BE2C (cell line): Measurements from ENCODE around the gene CTDSPL.
A peak's percentile ranks its signal among the peaks of the same experiment; 100 is the strongest.

Experiments used
- DNase-seq: peaks from one replicate; pipeline ENCODE4 v3.0.0-alpha.2; 2020
- H3K27me3 ChIP-seq: fragments of 250-450 bp; sonication (Bioruptor Pico); 2 replicates; pipeline ENCODE4 v1.5.1; 2020; ENCODE audit warnings: mild to moderate bottlenecking
- H3K36me3 ChIP-seq: fragments of 250-450 bp; sonication (Bioruptor Pico); 2 replicates; pipeline ENCODE4 v1.5.1; 2020; ENCODE audit warnings: mild to moderate bottlenecking
- H3K4me1 ChIP-seq: fragments of 250-450 bp; sonication (Bioruptor Pico); 2 replicates; pipeline ENCODE4 v1.5.1; 2020
- H3K4me3 ChIP-seq: 2 replicates; pipeline ENCODE4 v1.5.1; 2011; ENCODE audit warnings: low read depth, low read length
- H3K9me3 ChIP-seq: fragments of 250-450 bp; sonication (Bioruptor Pico); 2 replicates; pipeline ENCODE4 v1.5.1; 2020
- CTCF ChIP-seq: IDR thresholded peaks from 2 replicates; pipeline ENCODE4 v1.5.1; 2012; ENCODE audit warnings: mild to moderate bottlenecking, low read depth, low read length

The CTDSPL gene

DNA sequence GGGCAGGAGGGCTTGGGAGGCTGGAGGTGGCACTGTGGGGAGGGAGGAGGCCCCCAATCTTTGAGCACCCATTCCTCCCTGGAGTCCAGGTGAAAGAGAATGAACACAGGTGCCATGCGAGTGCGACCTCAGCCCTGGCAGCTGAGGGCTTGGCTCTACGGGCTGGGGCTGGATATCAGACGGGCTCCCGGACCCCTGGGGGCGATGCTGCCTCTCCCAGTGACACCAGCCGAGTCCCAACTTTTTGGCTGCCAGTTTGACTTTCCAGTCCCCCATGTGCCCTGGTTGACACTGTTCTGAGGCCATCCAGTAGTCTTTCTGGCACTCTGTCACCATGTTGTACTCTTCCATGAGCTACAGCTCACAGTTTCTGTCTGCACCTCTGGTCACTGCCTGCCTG, 130.1 kb downstream of the CTDSPL start:
- no peaks in the 10 kb centered on the region for H3K27me3 ChIP-seq
- H3K4me3 ChIP-seq = no peak overlapping the region
- TF ChIP-seq CTCF = no peak
- no peak for DNase-seq
- H3K4me1 ChIP-seq = no peaks in the 10 kb centered on the region
- H3K36me3 ChIP-seq = no peaks in the 10 kb centered on the region
- no peaks in the 10 kb centered on the region for H3K9me3 ChIP-seq

DNA sequence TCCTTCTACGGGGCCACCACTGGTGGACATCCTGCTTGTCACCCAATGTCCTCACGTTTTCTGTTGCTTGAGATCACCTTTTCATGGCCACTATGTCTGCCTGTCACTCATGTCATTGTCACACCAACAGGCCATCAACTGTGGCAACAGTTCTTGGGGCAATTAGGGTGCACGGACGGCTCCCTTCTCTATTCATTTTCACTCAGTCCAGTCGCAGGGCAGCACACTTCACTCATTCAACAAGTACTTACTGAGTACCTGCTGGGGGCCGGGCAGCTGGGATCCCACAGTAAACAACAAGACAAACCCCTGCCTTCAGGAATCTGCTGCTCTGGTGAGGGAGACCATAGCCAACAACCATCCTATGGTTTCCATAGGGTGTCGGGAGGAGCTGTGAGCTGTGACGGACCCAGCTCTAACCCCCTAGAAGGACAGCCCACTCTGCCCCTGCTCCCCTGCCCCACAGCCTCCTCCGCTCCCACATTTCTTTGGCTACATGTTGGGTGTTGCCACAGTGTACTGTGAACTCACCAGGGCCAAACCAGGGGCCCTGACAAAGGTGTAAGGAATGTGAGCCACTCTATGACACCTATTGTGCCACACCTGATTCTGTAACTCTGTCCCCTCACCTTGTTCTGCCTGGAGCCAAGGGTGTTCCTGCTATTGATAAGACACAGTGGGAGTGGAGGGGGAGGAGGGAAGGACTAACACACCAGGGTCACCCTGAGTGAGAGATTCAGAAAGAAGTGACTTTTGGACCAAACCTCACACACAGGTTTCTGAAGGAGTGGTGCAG, 130.8 kb downstream of the CTDSPL start:
- no peaks in the 10 kb centered on the region for H3K36me3 ChIP-seq
- TF ChIP-seq CTCF = no peak
- DNase-seq = no peak
- H3K27me3 ChIP-seq = no peaks in the 10 kb centered on the region
- no peak overlapping the region for H3K4me3 ChIP-seq
- H3K4me1 ChIP-seq = no peaks in the 10 kb centered on the region
- no peaks in the 10 kb centered on the region for H3K9me3 ChIP-seq

DNA sequence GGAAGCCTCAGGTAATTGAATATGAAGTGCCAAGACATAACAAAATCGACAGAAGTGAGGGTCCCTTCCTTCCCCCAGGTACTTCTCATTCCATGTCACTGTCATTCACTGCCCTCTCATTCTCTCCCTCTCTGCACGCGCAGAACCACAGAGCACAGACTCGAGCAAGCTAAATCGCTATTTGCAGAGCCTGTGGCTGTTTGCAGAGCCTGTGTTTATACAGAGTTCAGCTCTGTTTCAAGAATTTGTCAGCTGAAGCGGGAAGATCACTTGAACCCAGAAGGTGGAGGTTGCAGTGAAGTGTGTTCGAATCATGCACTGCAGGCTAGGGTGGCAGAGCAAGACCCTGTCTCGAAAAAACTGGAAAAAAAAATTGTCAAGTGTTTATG, 131.4 kb downstream of the CTDSPL start:
- DNase-seq = no peak
- Histone ChIP-seq H3K36me3 (no peaks in the 10 kb centered on the region), H3K4me3 (no peak overlapping the region), H3K27me3 (no peaks in the 10 kb centered on the region), H3K4me1 (no peaks in the 10 kb centered on the region), H3K9me3 (no peaks in the 10 kb centered on the region)
- TF ChIP-seq CTCF = no peak

DNA sequence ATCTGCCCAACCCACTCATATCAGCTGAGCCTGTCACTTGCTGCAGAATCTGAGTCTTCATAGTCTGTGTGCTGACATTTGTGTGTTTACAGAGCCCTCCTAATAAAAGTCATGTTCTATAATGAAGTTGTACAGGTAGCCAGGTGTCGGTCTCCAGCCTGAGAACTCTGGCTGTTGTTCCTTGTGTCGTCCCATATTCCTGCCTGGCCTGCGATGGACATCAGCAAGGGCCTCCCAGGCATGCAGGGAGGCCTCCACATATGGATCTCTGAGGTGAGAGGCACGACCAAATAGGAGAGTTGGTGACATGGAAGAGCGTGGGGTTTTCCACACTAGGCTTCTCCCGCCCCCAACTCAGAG, 131.8 kb downstream of the CTDSPL start:
- peak overlapping the region; percentile 65 for H3K4me3 ChIP-seq
- no peaks in the 10 kb centered on the region for H3K4me1 ChIP-seq
- no peaks in the 10 kb centered on the region for H3K27me3 ChIP-seq
- no peaks in the 10 kb centered on the region for H3K9me3 ChIP-seq
- TF ChIP-seq CTCF = no peak
- no peaks in the 10 kb centered on the region for H3K36me3 ChIP-seq
- no peak for DNase-seq

DNA sequence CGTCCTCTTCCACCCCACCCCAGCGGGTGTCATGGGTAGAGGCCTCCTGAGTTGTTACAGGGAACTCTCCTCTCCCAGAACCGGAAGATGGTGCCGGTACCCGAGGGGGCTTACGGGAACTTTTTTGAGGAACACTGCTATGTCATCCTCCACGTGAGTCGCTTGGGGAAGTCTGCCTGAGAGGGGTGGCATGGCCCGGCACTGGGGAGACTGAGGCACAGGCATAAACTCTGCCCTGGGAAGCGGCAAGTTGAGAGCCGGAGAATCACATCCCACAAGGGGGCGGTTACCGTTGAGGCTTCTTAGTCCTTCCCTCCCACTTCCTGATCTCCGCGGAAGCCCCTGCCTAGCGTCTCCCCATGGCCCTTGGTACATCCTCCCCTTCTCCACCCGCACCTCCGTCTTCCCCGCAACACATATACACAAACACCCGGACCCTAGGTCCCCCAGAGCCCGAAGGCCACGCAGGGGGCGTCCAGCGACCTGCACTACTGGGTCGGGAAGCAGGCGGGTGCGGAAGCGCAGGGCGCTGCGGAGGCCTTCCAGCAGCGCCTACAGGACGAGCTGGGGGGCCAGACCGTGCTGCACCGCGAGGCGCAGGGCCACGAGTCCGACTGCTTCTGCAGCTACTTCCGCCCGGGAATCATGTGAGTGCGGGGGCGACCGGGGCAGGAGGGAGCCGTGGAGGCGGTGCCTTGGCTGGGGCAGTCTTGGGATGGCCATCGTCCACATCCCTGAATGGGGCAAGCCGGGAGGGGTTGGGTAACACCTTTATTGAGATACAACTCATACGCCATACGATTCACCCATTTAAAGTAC, 132.3 kb downstream of the CTDSPL start:
- Histone ChIP-seq H3K9me3 (no peaks in the 10 kb centered on the region), H3K4me3 (peak overlapping the region; percentile 65), H3K27me3 (no peaks in the 10 kb centered on the region), H3K4me1 (no peaks in the 10 kb centered on the region), H3K36me3 (no peaks in the 10 kb centered on the region)
- 0 out of 2 replicates have a peak, but pooled peaks have one; percentile 7 for TF ChIP-seq CTCF
- DNase-seq = peak; percentile 67

- Histone ChIP-seq H3K4me1 (no peaks in the 10 kb centered on the region), H3K9me3 (no peaks in the 10 kb centered on the region), H3K27me3 (no peaks in the 10 kb centered on the region), H3K36me3 (no peaks in the 10 kb centered on the region), H3K4me3 (peak overlapping the region; percentile 65)
- DNase-seq = no peak
- TF ChIP-seq CTCF = no peak
These were observed 132.9 kb downstream of the CTDSPL start for GRCh38 chr3:37994639-37994972.
